A549 treated with CORT108297 at 1 μM for 4 hours (cell line): Measurements from ENCODE around the gene BBS10. TPM values are rescaled to one million over a fixed set of nuclear protein-coding genes. Genes with fewer than 3 reads are reported as not detected.

Source experiments
- total RNA-seq: library from RNA; stranded (reverse); fragments of 200-300 nt; extraction: Qiagen RNA extraction; gene quantifications from 5 replicates; pipeline ENCODE4 v1.2.3, GENCODE V29; 2022

The BBS10 gene
- 3.7 to 5.1 TPM (median 4.4 TPM) in 5 replicates for total RNA-seq

DNA sequence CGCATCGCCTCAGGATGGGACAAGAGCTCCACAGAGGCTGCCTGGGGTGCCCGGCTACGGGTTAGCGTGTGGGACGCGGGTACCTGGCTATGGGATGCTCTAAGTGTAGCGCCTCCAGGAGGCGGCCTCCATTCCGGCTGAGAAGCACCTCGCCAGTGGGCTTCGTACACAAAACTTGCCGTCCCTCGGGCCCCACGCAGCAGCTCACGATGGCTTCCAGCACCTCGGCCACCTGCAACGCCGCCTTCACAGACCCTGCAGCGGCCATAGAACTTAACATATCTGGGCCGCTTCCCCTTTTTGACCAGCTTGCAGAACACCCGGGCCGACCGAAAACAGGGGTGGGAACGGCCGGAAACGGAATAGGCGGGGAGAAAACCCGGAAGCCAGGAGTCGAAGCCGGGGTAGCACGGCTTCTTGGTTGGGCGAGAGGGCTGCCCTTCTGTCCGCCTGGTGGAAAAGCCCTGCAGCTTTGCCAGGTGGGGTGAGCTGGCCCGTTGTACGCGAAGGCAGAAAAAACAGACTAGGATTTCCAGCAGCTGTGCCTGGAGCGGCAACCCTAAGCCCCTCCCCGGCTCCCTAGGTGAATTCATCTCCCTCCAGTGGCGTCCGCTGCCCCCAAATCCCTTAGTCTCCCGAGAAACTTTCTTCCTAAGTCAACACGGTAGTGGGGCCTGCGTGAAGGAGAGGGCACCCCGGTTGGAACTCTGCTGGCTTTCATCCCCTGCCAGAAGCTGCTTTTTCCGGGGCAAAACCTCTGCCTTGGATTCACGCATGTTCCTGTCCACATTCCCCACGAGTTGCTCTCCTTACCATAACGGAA, at the start of gene BBS10:
Gene BBS10 (minus strand): TSS at position 337 of the 823 bp plus-strand sequence. CDS start 57 bp downstream, at position 280.

Other genes with a start within 250 kb of the BBS10 start
- 9.9 to 22.7 TPM (median 16.5 TPM) in 5 replicates for gene OSBPL8, start 211.4 kb upstream of the BBS10 start, total RNA-seq